GM19372 (cell line): Measurements from ENCODE around the gene MYL12A.

ENCODE experiments used
- ATAC-seq: cut with Tn5 transposase; IDR thresholded peaks from one replicate; pipeline ENCODE4 v1.9.1; 2021; ENCODE audit warnings: mild to moderate bottlenecking, low read depth, moderate library complexity; ENCODE audit not compliant: unreplicated experiment

The MYL12A gene

GRCh38 chr18:3279201-3280185 is 31.9 kb downstream of the MYL12A start:
- ATAC-seq, result peak; percentile 89

GRCh38 chr18:3281456-3282400 is 34.1 kb downstream of the MYL12A start:
- no peak for ATAC-seq

- ATAC-seq, result no peak
Measured at GRCh38 chr18:3283253-3283863, 35.8 kb downstream of the MYL12A start.

DNA sequence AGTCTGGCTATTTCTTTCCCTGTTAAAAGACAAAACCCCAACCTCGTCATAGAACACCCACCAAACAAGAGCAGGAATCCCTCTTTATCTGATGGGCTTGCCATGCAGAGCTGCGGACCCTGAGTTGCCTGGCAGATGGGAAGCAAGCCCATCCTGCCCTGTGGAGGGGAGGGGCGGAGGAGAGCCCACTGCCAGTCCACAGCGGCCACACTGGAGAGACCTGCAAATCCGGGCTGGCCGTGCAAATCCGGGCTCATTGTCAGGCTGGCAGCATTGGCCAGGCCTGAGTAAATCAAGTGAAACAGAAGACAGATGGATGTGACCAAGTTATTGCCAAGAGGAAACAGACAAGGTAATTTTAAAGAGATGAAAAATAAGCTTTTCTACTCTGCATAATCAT is 36.3 kb downstream of the MYL12A start:
- ATAC-seq, result no peak

GRCh38 chr18:3284501-3284900 is 36.9 kb downstream of the MYL12A start:
- ATAC-seq, result no peak

DNA sequence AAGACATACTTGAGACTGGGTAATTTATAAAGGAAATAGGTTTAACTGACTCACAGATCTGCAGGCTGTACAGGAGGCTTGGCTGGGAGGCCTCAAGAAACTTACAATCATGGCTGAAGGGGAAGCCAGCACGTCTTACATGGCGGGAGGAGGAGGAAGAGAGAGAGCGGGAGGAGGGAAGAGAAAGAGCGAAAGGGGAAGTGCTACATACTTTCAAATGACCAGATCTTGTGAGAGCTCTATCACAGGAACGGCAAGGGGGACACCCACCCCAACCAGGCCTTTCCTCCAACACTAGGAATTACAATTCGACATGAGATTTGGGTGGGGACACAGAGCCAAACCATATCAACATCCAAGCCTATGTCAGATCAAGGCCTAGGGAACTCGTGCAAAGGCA is 38.6 kb downstream of the MYL12A start:
- no peak for ATAC-seq

DNA sequence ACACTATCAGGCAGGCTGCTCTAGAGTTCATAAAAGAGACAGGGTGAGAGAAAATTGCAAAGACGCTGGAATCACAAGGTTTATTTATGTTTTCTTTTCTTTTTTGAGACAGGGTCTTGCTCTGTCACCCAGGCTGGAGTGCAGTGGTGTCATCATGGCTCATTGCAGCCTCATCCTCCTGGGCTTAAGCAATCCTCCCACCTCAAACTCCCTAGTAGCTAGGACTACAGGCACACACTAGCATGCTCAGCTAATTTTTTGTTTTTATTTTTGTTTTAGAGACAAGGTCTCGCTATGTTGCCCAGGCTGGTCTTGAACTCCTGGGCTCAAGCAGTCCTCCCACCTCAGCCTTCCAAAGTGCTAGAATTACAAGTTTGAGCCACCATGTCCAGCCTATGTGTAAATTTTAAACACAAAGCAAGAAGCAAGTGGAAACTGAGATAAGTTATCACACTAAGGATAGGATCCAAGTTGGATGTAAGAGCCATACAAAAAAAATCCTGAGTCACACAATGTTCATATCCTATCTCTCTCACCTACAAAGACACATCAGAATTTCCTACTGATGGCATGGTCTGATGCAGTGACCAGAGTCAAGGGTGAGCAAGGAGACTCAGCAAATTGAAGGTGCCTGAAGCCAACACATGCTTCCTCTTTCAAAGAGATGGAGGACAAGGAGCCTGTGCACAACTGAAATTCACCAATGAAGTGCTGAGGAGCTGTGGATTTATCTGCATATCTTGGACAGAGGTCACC is 45.8 kb downstream of the MYL12A start:
- no peak for ATAC-seq

- ATAC-seq, result no peak
Measured at GRCh38 chr18:3294435-3295080, 47.0 kb downstream of the MYL12A start.

- ATAC-seq, result peak; percentile 99
Measured at GRCh38 chr18:3297025-3297984, 49.7 kb downstream of the MYL12A start.

- ATAC-seq, result no peak
Measured at GRCh38 chr18:3304832-3305231, 57.2 kb downstream of the MYL12A start.

GRCh38 chr18:3305354-3305762 is 57.8 kb downstream of the MYL12A start:
- no peak for ATAC-seq
